NCI-H524 (cell line): ENCODE measurements around the gene TRIM72.
A peak's percentile ranks its signal among the peaks of the same experiment; 100 is the strongest.
"Not testable (repeated sequence)": the region's sequence is repeated elsewhere in the genome, so short reads cannot be mapped to it uniquely, and the experiment has no call there.

Source experiments
- DNase-seq, 2 experiments: peaks; one replicate each; lab custom pipeline; 2025; lab: John Stamatoyannopoulos, UW

Gene TRIM72

GRCh38 chr16:31190818-31191444 lies 23.0 kb upstream of the TRIM72 start:
- no peak for DNase-seq

GRCh38 chr16:31191697-31192428 lies 22.1 kb upstream of the TRIM72 start:
- DNase-seq: no peak

- no peak for DNase-seq
Measured at GRCh38 chr16:31192856-31193642, 20.9 kb upstream of the TRIM72 start.

GRCh38 chr16:31193874-31194273 lies 20.0 kb upstream of the TRIM72 start:
- DNase-seq: no peak

GRCh38 chr16:31194898-31195297 lies 19.0 kb upstream of the TRIM72 start:
- DNase-seq: no peak

- not testable (repeated sequence) for DNase-seq
Measured at GRCh38 chr16:31195861-31196260, 18.1 kb upstream of the TRIM72 start.

- DNase-seq: no peak
Measured at GRCh38 chr16:31196324-31197088, 17.4 kb upstream of the TRIM72 start.

- DNase-seq: no peak
Measured at GRCh38 chr16:31198207-31198882, 15.6 kb upstream of the TRIM72 start.

GRCh38 chr16:31199430-31200041 lies 14.4 kb upstream of the TRIM72 start:
- no peak for DNase-seq

- not testable (repeated sequence) for DNase-seq
Measured at GRCh38 chr16:31200111-31200510, 13.8 kb upstream of the TRIM72 start.

GRCh38 chr16:31200821-31201568 lies 12.9 kb upstream of the TRIM72 start:
- DNase-seq: no peak

- DNase-seq: no peak
Measured at GRCh38 chr16:31201582-31202413, 12.1 kb upstream of the TRIM72 start.

GRCh38 chr16:31202414-31203375 lies 11.2 kb upstream of the TRIM72 start, which contains the start of gene PYCARD:
Gene PYCARD, minus strand, starts transcription at chr16:31202760. Its CDS starts 70 bp downstream, at chr16:31202690.
- DNase-seq: no peak

- no peak for DNase-seq
Measured at GRCh38 chr16:31204871-31205666, 8.8 kb upstream of the TRIM72 start.

- DNase-seq: no peak
Measured at GRCh38 chr16:31206776-31207175, 7.1 kb upstream of the TRIM72 start.

- no peak for DNase-seq
Measured at GRCh38 chr16:31213342-31213741, 577 bp upstream of the TRIM72 start.

- peak in 1 of 2 experiments; percentile 61 for DNase-seq
Measured at GRCh38 chr16:31214708-31215286, 878 bp downstream of the TRIM72 start.
